Rectal smooth muscle tissue (tissue), 1 donor: ENCODE results near the gene MYLK2.
"Not testable (repeated sequence)": the region's sequence is repeated elsewhere in the genome, so short reads cannot be mapped to it uniquely, and the experiment has no call there.

Experiments
- H3K27ac ChIP-seq: one replicate; pipeline ENCODE4 v1.7.0; 2013; ENCODE audit warnings: low read depth, low read length, inconsistent platforms
- H3K27me3 ChIP-seq: one replicate; pipeline ENCODE4 v1.7.0; 2013; ENCODE audit warnings: low read length; ENCODE audit not compliant: control insufficient read depth, insufficient read depth
- H3K36me3 ChIP-seq: one replicate; pipeline ENCODE4 v1.7.0; 2013; ENCODE audit warnings: low read length; ENCODE audit not compliant: control insufficient read depth, insufficient read depth
- H3K4me1 ChIP-seq: one replicate; pipeline ENCODE4 v1.7.0; 2013; ENCODE audit warnings: low read length; ENCODE audit not compliant: control insufficient read depth, insufficient read depth
- H3K4me3 ChIP-seq: one replicate; pipeline ENCODE4 v1.7.0; 2013; ENCODE audit warnings: low read length
- H3K9ac ChIP-seq: one replicate; pipeline ENCODE4 v1.7.0; 2013; ENCODE audit warnings: low read length

Gene MYLK2

DNA sequence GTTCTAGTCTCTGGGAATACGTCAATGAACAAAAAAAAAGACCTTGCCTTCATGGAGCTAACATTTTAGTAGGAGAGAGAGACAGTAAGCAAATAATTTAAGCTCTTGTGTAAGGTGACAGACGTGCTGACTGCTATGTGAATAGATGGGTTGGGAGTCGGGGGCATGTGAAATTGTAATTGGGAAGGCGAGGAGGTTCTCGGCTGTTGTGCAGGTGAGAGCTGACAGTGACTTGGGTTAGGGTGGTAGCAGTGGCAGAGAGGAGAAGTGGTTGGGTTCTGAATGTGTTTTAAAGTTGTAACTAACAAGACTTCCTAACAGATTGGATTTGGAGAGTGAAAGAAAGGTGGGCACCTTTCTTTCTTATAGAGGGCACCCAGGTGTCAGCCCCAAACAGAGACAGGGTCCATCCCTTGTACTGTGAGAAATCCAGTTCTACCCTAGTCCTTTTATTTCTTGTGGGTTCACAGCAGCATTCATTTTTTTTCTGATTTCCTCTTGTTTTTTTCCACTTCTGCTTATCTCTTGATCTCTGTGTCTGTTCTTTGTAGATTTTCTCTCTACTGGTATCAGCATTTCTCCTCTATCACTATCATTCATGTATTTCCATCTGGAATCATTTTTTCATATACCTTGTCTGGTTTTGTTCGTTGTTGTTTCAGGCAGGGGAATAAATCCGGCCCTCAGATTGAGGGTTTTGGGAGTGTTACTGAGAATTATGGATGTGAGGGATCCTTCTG lies 15.4 kb upstream of the MYLK2 start:
- no peak overlapping the region for H3K9ac ChIP-seq
- no peaks in the 10 kb centered on the region for H3K4me1 ChIP-seq
- no peak overlapping the region for H3K27ac ChIP-seq
- no peaks in the 10 kb centered on the region for H3K36me3 ChIP-seq
- H3K4me3 ChIP-seq = no peak overlapping the region
- H3K27me3 ChIP-seq = no peaks in the 10 kb centered on the region

DNA sequence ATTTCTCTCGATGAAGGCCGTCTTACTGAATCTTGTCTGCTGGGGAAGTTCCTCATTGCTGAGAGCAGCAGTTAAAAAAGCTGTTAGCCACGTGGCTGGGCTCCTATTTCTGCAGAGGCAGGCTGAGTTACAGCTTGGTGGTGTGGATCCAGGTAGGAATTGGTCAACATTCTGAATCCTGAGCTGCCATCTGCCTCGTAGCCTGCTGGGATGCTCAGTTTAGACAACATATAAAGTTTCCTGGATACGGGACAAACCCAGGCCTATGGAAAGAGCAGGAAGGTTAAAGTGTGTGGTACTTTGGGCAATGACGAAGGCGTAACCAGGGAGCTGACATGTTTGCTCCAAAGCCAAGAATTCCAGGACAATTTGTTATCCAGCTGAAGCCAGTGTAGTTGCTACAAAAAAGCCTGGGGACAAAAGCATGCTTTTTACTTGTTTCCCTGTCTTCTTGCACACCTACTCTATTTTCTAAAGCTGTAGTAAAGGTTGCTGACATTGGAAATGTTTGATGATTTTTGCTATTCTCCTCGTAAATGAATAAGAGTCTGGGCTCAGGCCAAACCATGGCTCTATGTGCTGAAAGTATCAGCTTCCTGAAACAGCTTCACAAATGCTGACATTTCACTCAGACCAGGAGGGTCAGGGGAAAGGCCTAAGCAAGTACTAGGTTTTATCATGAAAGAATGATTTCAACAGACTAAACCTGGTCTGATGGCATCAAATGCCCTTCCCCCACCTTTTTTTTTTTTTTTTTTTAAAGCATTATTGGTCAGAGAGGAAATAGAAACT lies 12.4 kb upstream of the MYLK2 start:
- Histone ChIP-seq H3K36me3 (no peaks in the 10 kb centered on the region), H3K27ac (no peak overlapping the region), H3K4me3 (no peak overlapping the region), H3K4me1 (no peaks in the 10 kb centered on the region), H3K9ac (no peak overlapping the region), H3K27me3 (no peaks in the 10 kb centered on the region)

DNA sequence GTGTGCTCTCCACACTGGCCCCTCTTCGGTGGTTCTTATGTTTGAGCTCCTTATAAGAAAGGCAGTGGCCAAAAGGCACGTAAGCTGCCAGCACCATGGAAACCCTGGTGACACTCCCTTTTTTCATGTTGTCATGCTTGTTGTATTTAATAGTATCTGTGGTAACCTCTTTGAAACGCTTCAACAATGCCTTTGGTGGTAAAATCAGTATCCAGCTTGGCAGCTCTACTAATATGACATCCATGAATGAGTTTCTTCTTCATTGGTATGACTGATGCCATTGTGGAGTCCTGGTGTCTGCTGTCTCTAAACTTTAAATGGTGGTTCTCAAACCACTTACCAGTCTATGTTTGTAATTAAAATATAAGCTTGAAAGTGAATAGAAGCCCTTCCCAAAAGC lies 10.7 kb upstream of the MYLK2 start:
- Histone ChIP-seq H3K4me3 (no peak overlapping the region), H3K9ac (no peak overlapping the region), H3K4me1 (no peaks in the 10 kb centered on the region), H3K27ac (no peak overlapping the region), H3K27me3 (no peaks in the 10 kb centered on the region), H3K36me3 (no peaks in the 10 kb centered on the region)

DNA sequence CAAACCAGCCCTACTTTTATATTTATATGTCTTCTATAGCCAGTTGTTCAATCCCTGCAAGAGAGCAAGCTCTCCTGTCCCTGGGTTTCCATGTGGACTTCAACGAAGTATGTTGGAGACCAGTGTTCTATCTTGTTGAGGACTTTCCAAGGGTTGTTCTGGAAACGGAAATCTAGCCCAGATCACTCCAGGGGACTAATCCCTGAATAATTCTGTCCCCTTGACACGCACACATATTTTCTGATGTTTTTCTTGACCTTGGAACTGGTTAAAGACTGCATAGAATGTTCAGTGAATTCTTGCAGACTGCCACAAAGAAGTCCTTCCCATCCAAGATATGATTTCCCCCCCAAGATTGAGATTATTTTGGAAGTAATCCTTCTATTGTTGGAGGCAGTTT lies 9.5 kb upstream of the MYLK2 start:
- Histone ChIP-seq H3K27ac (no peak overlapping the region), H3K36me3 (no peaks in the 10 kb centered on the region), H3K4me1 (no peaks in the 10 kb centered on the region), H3K27me3 (no peaks in the 10 kb centered on the region), H3K9ac (no peak overlapping the region), H3K4me3 (no peak overlapping the region)

DNA sequence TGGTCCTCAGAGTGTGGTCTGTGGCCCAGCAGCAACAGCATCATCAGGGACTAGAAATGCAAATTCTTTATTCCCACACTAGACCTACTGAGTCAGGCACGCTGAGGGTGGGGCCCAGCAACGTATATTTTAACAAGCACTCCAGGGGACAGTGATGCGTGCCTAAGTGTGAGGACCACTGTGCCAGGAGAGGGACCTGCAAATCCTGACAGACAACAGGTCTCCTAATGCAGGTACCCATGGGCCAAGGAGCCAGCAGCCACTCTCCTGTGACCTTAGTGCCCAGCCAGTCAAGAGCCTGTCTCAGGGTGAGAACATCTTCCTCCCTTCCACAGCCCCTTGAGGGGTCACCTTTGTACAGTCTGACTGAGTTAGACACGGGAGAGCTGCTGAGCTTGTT lies 8.0 kb upstream of the MYLK2 start:
- Histone ChIP-seq H3K27ac (no peak overlapping the region), H3K9ac (no peak overlapping the region), H3K4me3 (no peak overlapping the region), H3K36me3 (no peaks in the 10 kb centered on the region), H3K4me1 (no peaks in the 10 kb centered on the region), H3K27me3 (no peaks in the 10 kb centered on the region)

DNA sequence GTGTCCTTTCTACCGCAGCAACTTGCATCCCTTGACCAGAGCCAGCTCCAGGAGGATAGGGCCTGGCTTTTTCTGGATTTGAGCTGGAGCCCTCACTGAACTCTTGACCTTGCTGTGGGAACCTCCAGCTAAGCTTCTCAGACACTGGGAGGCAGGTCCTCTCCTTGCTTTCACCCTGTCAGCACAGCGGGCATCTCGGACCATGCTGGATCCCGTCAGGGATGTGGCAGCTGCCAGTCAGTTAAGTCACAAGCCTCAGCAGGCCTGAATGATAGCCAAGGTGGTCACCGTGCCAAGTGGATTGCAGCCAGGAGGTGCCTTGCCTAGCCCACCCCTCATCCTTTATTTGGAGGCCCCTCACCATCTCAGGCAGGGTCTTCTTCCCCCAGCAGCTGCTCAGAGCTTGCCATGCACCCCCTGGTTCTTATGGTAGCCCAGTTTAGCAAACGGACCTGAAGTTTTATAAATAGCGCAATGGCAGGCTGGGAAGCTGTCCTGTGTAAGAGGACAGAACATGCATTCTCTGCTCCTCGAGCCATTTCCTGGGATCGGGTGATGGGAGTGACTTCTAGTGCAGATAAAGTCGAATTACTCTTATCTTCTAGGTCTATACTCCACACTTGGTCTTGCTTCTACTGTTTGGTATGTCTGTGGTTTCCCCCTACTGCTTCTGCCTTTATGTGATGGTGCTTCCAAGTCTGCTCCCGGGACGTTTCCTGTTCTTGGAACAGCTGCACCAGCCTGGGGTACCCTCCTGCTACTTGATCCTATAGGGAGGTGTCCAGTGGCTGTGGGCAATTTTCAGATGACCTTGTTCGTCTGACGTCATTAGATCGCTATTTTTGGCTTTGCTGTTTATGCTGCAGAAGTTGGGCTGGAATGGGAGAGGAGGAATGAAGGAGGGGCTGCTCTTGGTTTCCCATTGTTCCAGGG lies 7.1 kb upstream of the MYLK2 start:
- Histone ChIP-seq H3K4me3 (no peak overlapping the region), H3K4me1 (no peaks in the 10 kb centered on the region), H3K27ac (no peak overlapping the region), H3K36me3 (no peaks in the 10 kb centered on the region), H3K9ac (no peak overlapping the region), H3K27me3 (no peaks in the 10 kb centered on the region)

DNA sequence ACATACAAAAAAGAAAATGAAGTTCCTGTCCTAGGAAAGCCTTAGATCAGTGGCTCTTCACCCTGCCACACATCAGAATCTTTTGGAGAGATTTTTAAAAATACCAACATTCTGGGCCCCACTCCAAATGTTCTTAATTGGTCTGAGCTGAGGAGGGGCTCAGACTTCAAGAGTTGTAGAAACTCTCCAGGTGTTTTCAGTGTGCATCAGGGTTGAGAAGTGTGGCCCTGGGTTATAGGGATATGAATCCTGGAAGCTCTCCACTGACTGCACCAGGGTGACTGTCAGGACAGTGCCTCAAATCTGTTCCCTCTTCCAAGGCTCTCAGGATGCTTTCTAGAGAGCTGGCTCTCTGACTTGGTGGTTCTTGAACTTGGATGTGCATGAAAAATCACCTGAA lies 5.5 kb upstream of the MYLK2 start:
- no peak overlapping the region for H3K27ac ChIP-seq
- no peak overlapping the region for H3K9ac ChIP-seq
- no peaks in the 10 kb centered on the region for H3K4me1 ChIP-seq
- H3K27me3 ChIP-seq = no peaks in the 10 kb centered on the region
- H3K4me3 ChIP-seq = no peak overlapping the region
- no peaks in the 10 kb centered on the region for H3K36me3 ChIP-seq

DNA sequence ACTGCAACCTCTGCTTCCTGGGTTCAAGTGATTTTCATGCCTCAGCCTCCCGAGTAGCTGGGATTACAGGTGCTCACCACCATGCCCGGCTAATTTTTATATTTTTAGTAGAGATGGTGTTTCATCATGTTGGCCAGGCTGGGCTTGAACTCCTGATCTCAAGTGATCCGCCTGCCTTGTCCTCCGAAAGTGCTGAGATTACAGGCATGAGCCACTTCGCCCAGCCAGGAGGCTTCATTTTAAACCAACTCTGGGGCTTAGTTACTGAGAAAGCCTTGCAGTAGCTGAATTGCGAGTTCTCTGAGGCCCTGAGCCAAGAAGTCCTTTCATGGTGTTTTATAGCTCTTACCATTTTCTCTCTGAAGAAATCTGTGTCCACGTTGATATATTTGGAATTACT lies 5.0 kb upstream of the MYLK2 start:
- H3K27me3 ChIP-seq, H3K9ac ChIP-seq, H3K4me3 ChIP-seq, H3K4me1 ChIP-seq, H3K36me3 ChIP-seq, H3K27ac ChIP-seq: not testable (repeated sequence)

DNA sequence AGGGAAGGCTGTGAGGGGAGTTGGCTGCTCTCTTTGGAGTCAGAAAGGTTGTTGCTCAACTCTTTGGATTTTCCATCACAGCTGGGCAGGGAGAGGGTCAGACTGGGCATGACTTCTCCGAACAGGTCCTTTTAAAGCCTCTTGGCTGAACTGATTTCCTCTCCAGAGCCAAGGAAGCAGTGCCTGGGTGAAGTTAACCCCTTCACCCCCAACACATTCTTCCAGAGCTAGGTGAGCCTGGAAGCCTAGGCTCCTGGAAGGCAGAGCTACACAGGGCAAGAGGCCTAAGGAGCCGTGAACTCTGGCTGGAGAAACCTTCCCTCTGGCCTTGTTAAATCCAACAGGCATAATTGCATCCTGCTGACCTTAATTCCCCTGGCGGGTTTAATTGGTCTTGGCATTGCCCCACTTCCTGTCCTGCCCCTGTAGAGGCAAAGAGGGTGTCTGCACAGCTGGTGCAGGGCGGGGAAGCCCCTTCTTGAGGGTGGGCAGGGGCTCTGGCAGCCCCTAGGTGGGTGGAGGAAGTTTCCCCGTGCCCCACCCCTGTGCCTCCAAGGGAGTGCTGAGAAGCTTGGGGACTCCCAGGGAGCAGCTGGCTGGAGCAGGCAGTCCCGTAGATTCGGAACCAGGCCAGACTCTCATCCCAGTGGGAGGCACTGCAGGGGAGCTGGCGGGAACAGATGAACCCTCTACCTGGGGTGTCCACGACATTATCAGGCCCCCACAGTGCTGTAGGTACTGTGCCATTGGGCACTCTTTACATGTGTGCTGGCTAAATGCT lies 3.6 kb upstream of the MYLK2 start:
- Histone ChIP-seq H3K27me3 (no peaks in the 10 kb centered on the region), H3K4me3 (no peak overlapping the region), H3K36me3 (no peaks in the 10 kb centered on the region), H3K4me1 (no peaks in the 10 kb centered on the region), H3K9ac (no peak overlapping the region), H3K27ac (no peak overlapping the region)

DNA sequence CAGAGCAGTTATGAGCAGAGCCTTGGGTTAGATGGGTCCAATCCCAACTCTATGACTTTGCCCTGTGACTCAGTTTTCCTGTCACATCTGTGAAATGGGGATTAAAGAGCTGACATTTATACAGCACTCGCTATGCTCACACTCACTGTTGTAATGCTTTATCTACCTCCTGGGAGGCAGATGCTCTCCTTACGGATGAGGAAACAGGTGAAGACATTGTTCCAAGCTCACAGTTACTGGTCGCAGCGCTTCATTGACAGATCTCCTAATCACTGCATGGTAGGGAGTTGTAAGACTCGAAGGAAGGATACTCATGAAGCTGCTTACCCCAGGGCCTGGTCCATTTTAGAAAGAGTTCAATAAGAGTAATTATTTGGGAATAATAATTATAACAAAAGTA lies 2.9 kb upstream of the MYLK2 start:
- no peaks in the 10 kb centered on the region for H3K27me3 ChIP-seq
- no peak overlapping the region for H3K4me3 ChIP-seq
- no peaks in the 10 kb centered on the region for H3K4me1 ChIP-seq
- no peak overlapping the region for H3K27ac ChIP-seq
- H3K9ac ChIP-seq = no peak overlapping the region
- no peaks in the 10 kb centered on the region for H3K36me3 ChIP-seq

DNA sequence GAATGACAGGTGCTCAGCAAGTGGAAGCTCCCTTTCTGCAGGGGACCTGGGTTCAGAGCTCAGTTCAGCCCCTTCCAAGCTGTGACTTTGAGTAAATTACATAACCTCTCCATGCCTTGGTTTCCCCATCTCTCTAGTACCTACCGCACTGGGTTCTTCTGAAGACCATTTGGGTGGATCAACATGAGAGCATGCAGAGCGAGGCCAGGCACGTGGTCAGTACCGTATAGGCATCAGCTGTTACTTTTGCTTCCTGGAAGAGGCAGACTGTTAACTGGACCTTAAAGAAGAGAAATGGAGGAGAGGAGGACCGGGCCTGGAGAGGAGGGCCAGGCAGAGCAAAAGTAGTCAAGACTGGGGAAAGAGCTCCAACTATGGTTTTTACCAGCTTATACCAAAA lies 1.7 kb upstream of the MYLK2 start:
- no peaks in the 10 kb centered on the region for H3K4me1 ChIP-seq
- no peak overlapping the region for H3K4me3 ChIP-seq
- H3K27me3 ChIP-seq = no peaks in the 10 kb centered on the region
- H3K36me3 ChIP-seq = no peaks in the 10 kb centered on the region
- no peak overlapping the region for H3K27ac ChIP-seq
- no peak overlapping the region for H3K9ac ChIP-seq
